GM18517 (cell line): ENCODE results near the gene ADGRB2.

Experiments
- ATAC-seq: cut with Tn5 transposase; IDR thresholded peaks from one replicate; pipeline ENCODE4 v1.9.1; 2021; ENCODE audit warnings: mild to moderate bottlenecking, moderate library complexity; ENCODE audit not compliant: unreplicated experiment

The ADGRB2 gene

DNA sequence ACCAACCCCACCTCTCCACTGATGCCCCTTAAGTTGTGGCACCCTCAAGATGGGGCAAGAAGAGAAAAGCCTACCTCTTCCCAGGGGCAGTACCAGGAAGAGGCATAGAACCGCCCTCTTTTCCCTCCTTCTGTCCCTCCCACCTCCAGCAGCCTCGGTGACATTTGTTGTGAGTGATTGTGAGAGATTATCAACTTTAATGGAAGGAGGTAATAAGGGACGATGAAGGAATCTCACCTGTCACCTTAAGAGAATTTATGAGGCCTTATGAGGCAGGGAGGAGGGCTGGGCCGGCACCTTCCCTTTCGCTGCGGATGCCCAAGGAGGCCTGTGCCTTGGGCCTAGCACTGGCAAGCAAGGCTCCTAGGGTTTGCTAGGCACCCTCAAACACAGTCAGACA lies 1.4 kb upstream of the ADGRB2 start:
- no peak for ATAC-seq

DNA sequence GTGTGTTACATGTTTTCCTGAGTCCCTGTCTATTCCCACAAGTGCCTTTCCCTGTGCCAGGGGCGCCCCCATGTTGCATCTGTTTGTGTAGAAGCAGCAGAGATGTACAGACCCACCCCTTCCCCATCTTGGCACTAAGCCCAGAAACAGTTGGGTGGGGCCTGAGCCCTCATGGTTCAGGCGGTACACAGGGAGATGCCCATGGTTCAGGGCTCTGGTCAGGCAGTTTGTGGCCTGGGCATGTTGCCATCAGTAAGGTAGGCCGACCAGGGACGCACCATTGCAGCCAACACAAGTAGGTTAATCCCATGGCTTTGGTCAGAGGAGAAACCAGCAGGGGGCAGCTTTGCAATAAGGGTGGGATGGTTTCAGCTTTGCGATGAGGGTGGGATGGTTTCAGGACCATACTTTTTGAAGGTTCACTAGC lies 914 bp upstream of the ADGRB2 start:
- no peak for ATAC-seq

DNA sequence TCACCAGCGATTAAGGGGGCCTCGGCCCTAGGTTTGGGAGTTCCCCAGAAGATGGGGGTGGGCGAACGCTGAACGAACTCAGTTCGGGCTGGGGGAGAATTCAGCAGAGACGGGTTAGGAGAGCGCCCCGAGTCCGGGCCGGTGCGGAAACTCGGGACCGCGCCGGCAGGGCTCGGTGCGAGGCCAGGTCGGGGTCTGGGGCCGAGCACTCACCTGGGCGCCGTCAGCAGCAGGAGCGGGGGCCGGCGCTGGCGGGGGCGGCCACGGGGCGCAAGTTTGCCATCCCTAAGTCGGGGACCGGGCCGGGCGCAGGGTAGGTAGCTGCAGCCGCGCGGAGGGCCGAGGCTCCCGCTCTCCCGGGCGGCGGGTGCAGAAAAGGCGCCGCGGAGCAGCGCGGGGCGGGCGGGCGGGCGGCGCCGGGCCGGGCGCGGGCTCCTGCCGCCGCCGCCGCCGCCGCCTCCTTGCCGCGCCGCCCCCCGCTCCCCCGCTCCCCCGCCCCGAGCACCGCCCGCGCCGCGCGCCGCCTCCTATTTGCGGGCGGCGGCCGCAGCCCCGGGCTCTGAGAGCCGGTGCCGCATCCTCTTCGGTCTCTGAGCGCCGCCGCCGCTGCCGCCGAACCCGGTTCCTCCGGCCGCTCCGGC lies 349 bp downstream of the ADGRB2 start:
- ATAC-seq = no peak

DNA sequence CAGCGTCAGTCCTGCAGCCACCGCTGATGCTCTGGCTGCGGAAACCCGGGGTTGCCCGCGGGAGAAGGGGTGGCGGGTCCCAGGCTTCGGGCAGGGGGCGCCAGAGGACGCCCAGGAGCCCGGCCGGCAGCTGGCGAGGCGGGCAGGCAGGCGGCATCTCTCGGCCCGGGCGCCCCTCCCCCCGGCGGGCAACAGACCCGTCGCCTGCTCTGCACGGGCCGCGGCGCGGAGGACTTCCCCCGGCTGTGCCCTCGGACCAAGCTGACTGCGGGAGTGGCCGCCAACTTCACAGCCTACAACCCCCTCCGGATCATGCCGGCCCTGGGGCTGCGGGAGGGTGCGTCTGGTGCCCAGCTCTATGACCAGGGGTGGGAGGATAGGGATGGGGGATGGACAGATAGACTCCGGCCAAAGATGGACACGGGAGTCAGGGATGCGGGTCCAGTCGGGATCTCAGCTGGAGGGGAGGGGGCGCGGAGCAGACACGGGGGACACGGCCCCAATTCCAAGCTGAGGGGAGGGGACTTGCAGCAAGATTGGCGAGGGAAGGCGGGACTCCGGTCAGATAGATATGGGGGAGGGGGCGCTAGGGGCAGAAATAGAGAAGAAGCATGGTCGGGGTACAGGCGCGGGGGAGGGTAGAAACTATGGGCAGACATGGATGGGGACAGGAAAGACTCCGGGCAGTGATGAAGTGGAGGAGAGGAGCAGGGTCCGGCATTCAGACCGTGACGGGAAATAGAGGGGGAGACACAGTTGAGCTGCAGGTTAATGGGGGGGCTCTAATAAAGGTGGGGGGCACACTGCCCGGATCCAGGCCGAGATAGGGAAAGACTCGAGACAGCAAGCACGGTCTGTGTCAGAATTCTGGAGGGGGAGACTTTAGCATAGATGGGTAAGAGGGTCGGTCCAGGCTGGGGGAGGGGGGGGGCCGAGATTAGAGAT lies 1.1 kb downstream of the ADGRB2 start:
- no peak for ATAC-seq

DNA sequence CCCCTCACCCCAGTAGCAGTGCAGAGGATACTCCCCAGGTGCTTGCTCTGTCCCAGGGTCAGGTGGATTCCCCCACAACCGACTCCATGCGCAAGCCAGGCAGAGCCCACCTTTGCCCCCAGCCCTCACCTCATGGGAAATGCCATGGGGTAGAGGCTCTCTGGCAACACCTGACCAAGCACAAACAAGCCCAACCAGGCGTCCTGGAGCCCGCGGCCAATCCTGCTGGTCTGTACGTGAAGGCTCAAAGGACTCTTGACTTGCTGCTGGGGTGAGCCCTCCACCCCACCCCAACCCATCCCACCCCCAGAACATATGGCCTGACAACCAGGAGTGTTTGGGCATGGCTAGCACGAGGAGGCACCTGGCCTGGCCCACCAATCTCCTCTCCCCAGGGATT lies 1.8 kb downstream of the ADGRB2 start:
- no peak for ATAC-seq

DNA sequence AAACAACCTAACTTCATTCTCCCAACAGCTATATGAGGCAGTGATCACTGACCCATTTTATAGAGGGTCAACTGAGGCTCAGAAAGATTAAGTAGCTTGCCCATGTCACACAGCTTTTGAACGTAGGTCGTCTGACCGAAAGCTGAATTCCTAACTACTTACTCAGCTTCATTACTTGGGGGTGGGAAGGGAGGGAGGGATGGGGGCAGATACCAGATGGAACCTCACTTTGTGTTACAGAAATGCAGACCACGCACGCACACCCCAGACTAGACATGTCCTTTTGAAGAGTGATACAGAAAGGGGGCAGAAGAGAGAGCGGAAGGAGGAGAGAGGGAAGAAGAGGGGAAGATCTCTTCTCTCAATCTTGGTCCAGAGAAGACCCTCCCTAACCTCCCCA lies 2.3 kb downstream of the ADGRB2 start:
- no peak for ATAC-seq

DNA sequence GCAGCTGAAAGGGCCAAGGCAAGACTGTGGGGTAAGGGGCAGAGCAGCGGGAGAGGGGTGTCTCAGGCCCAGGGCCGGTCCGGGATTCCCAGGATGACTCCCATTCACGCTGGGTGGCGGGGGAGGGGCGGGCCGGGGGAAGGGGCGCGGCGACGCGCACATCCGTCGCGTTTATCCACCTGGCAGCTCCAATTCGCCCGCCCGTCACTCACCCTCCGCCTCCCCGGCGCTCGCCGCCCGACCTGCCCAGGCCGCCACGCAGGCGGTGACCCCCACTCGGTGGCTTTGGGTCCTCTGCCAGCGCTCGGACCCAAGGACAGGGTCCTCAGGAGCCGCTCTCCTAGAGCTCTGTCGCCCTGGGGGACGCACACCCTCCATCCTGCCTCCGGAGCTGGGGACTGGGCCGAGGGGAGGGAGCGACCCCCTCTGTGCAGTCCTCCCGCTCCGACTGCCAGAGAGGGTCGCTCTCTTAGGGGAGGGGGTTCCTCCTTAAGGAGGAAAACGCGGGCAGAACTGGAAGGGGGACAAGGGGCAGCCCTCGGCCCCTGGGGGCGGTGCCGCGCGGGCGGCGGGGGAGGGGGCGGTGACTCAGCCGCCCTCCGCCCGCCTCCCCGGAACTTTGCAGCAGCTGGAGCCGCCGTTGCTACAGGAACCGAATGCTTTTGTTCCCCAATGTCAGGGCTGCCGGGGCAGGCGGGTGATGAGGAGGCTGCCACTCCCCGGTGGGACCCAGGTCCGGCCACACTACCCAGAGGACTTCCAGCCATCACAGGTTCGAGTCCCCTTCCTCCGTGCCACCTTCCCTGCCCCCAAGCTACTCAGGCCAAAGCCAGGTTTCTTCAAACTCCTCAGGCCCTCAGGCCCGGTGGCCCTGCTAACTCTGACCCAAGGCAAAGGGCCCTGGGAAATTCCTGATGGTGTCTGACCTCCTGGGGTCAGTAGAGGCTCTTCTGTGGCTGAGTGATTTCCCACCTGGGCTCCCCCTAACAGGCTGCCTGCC lies 3.4 kb downstream of the ADGRB2 start:
- ATAC-seq = no peak

DNA sequence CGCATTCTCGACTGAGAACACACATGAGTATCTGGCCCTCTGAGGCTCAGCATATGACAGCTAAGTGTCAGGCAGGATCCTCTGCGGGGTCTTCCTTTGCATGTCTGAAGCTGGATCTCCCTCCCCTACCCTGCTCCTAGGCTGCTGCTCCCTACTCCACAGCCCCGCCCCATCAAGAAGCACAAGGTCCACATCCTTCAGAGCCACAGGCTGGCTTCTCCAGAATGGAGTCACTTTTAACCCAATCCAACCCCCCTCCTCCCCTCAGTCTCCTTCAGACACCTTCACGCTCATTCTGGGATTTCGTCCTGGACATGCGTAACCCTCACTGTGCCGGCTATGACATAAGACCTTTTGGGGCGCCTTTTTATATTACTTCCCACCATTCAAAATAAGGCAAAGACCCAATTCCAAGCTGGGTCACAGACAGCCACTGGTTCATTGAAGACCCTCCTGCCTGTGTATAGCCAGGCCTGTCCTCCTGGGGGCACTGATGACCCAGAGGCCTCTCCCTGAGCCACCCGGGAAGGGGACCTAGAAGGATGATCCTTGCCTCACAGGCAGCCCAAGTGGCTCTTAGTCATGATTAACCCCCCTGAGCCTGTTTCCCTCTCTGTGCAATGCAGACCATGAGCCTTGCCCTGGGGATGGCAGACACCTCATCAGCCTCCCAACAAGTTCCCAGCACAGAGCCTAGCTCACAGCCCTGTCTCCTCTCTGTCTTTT lies 4.7 kb downstream of the ADGRB2 start:
- no peak for ATAC-seq

DNA sequence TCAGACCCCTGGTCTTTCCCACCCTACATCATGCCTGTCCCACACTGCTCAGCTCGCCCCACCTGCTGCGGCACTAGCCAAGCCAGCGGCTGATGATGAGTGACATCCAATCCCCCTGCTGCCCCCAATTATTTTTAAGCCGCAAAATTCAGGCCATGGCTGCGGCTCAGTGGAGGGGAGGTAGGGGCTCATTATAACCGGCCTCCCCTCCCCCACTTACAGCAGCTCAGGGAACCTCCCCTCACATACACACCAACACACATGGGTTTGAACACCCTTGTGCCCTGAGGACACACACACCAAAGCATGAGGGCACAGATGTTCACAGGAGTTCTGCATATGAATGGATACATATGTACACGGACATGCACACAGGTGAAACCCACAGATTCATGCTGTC lies 5.3 kb downstream of the ADGRB2 start:
- no peak for ATAC-seq

DNA sequence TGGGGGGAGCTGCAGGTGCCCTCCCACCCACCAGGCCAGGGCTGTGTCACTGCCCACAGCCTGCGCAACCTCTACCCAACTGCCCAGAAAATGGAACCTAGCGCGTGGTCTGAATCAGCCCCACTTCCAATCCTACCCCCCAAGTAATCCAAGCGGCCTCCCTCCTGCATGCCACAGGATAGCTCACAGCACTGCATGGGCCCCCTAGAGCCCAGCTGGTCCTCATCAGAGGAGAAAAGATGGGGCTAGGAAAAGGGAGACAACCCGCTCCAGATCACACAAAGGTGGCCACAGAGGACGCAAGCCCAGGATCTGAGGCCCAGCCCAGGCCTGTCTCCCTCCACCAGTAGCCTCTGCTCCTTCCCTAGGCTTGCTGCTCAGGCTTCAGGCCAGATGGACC lies 6.2 kb downstream of the ADGRB2 start:
- ATAC-seq = no peak

DNA sequence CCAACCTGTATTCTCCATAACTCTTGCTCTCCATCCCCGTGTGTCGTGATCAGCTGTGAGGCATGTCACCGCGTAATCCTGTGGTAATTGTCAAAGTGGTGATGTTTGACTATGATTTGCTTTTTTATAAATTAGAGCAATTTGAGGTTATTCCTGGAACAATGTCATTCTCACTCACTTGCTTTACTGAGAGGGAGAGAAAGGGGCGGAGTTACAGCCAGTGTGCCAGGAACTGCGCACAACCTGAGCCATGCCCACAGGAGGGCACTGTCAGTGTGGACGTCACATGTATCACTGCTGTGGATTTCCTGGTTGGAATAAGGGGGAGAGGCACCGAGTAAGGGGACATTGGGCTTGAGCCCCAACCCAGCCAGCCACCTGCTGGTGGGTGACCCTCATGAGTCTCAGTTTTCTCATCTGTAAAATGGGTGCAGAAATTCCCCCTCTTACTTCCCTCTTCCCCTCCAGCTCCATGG lies 6.9 kb downstream of the ADGRB2 start:
- no peak for ATAC-seq

DNA sequence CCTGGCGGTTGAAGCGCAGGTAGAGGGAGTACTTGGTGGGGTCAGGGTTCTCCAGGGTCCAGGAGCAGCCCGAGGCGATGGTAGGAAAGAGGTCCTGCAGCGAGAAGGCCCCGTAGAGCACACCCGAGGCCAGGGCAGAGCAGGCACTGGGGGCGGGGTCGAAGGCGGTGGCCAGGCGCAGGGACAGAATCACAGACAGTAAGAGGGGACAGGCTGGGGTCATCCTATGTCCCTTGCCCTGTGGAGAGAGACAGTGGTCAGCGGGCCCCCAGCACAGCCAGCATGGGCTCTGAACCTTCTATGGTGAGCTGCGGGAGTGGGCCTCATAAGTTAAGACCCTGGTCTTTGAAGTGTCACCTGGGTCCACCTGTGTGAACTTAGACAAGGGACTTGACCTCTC lies 7.6 kb downstream of the ADGRB2 start:
- no peak for ATAC-seq

DNA sequence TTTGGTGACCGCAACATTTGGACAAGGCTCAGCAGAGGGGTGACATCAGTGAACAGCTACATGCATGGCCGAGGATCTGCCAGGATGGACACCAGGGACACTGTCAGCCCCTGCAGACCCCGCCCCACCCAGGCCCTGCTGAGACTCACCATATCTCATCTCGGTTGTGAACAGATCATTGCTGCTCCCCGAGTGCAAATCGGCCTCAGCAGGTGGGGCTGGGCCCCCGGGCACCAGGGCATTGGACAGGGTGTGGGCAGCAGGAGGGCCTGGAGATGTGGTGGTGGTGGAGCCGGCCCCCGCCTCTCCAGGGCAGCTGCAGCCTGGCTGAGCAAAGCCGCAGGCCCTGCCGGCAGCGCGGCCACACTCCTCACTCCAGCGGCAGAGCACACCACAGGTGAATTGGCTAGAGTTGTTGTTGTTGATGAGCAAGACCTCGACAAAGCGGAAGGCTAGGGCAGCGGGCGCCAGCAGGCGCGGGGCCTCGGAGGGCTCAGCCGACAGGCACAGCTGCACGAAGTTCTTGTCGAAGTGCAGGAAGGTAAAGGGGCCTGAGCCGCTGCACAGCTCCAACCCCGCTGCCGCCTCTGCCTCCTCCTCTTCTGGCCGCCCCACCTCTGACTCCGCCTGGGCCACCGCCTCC lies 8.2 kb downstream of the ADGRB2 start:
- no peak for ATAC-seq

DNA sequence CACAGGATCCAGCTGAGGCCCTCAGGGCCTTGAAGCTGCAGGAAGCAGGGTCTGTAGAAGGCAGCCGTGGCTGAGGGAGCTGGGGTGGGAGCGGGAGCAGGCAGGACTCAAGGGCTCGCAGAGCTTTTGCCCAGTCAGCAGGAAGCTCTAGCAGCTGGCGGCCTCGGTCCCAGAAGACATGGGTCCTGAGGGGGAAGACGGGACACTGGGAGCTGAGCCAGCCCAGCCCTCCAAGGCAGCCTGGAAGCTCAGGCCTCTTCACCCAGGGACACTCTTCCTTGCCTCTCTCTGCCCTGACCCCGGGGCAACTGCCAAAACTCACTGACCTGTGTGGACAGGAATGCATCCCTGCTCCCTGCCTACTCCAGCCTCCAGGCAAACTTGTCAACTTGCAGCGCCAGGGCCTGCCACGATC lies 8.9 kb downstream of the ADGRB2 start:
- no peak for ATAC-seq

DNA sequence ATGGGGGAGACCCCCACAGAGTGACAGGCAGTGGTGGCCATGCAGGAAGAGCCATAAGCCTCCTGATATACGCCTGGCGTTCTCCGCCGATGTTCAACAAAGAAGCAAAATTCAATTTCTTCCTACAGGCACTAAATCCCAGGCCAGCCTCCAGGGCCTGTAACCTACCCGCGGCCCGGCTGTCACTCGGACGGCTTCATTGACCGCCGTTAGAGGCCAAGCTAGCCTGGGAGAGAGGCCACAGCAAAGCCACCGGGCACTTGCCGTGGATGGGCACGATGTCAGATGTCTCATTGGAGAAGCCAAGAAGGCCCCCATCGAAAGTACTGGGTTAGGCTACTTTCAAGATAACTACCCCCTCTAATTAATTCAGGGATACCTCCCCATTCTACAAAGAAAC lies 9.7 kb downstream of the ADGRB2 start:
- no peak for ATAC-seq

DNA sequence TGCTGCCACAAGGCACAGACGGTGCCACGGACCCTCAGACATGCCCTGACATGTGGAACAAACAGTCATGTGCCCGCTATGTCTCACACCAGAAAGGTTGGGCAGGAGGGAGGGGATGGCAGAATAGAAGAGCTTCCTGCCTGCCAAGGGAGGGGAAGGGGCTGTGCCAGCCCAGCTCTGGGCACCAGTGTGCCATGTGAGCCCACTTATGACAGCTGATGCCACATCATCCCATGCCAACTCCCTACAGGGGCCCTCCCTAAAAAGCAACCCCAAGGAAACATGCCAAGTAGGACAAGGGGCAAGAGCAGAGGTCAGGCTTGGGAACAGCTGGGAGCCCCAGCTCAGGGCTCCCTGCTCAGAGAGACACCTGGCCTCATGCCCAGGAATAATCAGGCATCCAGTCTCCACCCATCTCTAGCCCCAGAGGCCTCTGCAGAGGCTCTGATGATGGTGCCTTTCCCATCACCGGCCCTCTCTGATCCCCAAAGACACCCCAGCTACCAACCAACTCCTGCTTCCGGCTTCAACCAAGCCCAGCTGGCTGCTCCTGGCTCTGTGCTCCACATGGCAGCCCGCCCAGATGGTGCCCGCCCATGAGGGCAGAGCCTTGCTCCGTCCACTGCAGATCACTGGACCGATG lies 10.3 kb downstream of the ADGRB2 start:
- ATAC-seq = no peak

DNA sequence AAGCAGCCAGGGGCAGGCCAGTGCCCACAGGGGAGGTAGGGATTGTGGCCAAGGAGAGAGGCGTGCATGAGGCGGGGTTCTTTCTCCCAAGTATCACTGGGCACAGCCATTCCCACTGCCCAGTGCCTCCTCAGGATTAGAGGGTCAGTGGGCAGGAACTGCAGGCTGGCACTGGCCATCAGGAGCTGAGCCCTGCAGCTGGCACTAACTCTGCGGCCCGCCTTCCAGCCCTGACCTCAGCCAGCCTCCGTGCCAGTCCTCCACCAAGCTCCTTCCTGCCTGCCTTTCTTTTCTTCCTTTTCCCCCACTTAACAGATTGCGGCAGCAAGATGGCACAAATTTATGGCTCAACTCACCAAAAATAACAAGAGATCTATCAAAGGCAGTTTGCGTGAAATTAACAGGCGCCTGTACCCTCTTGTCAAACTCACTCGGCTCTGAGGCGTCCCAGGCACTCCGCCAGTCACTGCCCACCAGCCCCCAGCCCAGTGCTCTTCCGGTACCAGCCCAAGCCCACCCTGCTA lies 11.1 kb downstream of the ADGRB2 start:
- no peak for ATAC-seq

DNA sequence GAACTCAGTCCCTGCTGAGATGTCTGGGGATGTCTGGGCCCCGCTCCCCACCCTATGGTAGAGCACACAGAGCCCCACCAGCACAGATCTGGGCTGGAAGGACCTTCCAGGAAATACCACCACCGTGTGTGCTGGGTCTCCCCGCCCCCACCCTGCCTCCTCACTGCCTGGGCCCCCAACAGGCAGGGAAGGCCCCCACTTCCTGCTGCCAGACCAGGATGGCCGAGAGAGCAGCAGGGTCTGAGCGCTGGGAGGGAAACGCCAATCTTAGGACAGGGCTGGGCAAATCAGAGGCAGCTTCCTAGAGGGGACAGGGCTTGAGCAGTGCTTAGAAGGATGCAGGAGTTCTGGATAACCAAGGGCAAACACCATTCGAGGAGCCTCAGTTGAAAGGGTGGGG lies 11.9 kb downstream of the ADGRB2 start:
- no peak for ATAC-seq

DNA sequence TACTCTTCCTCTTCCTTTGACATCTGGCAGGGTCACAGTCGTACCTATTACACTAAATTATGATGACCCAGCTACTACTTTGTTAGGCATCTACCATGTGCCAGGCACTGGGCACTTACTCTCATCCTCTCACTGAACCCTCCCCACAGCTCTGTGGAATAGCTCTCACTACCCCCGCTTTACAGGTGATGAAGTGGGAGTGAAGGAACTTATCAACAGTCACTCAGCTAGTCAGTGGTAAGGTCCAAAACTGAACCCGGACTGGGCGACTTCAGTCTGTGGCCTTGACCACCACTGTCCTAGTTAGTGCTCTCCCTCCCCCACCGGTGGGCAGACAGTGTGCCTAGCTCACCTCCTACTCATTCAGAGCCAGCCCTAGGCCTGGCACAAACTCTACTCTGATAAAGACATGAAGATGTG lies 12.3 kb downstream of the ADGRB2 start:
- no peak for ATAC-seq
